ENCODE measurements around the gene RPS15A.
A peak's percentile ranks its signal among the peaks of the same experiment; 100 is the strongest.

The RPS15A gene

DNA sequence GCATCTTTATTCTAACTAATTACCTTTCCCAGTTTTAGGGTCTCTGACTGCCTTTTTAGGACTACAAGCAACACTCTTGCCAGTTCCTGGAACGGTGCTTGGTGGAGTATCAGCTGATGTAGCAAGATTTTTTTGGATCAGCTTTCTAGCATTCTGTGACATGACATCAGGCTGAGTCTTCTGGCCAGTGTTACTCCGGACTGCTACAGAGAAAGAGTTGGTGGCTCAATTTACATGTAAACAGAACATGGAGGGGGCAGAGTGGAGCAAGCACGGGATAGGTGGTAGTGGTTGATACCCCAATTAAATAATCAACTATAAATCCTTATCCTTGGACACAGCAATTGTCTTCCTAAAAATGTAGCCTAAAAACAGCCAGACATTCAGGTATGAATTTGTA, 21.8 kb upstream of the RPS15A start:
- WGBS (ENCODE audit: insufficient coverage, insufficient read length), result no CpG with 5 or more reads among the region's 3 CpGs
- Histone ChIP-seq H3K4me3 (ENCODE audit: low read length) (no peak overlapping the region), H3K9me3 (ENCODE audit: control insufficient read depth, insufficient read depth, low read length) (no peaks in the 10 kb centered on the region), H3K36me3 (ENCODE audit: control insufficient read depth, insufficient read depth, low read length) (peaks cover 23% of the 10 kb centered on the region; the same call in 1 of the 2 replicates), H3K27me3 (ENCODE audit: control insufficient read depth, insufficient read depth, low read length) (no peaks in the 10 kb centered on the region), H3K4me1 (ENCODE audit: control insufficient read depth, insufficient read depth, low read length) (no peaks in the 10 kb centered on the region), H3K27ac (ENCODE audit: low read length) (no peak overlapping the region)
- no peak for DNase-seq (ENCODE audit: low read depth, low spot score)

DNA sequence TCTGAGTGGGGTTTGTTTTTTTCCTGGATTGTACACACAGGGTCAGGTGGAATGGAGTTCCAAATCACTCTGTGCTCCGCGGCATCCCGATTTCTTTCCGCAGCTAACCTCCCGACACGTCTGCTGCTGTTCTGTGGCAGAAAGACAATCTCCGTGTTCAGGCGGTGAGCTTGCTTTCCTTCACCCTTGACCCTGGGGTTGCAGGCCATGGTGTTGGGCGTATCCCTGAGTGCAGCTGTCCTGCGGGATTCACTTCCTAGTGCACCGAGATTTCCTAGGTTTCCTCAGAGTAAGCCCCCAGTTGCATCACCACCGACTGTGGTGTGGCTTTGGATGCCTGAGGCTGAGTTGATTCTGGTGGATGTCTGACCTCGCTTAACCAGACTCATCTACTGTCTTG, 19.0 kb upstream of the RPS15A start:
- H3K27me3 ChIP-seq (ENCODE audit: control insufficient read depth, insufficient read depth, low read length), result no peaks in the 10 kb centered on the region
- no CpG with 5 or more reads among the region's 13 CpGs for WGBS (ENCODE audit: insufficient coverage, insufficient read length)
- H3K4me3 ChIP-seq (ENCODE audit: low read length), result no peak overlapping the region
- DNase-seq (ENCODE audit: low read depth, low spot score), result no peak
- no peaks in the 10 kb centered on the region for H3K4me1 ChIP-seq (ENCODE audit: control insufficient read depth, insufficient read depth, low read length)
- H3K27ac ChIP-seq (ENCODE audit: low read length), result no peak overlapping the region
- H3K9me3 ChIP-seq (ENCODE audit: control insufficient read depth, insufficient read depth, low read length), result no peaks in the 10 kb centered on the region
- peaks cover 20% of the 10 kb centered on the region; the same call in 1 of the 2 replicates for H3K36me3 ChIP-seq (ENCODE audit: control insufficient read depth, insufficient read depth, low read length)

GRCh38 chr16:18805257-18805773, 15.2 kb upstream of the RPS15A start:
- no CpG with 5 or more reads among the region's 2 CpGs for WGBS (ENCODE audit: insufficient coverage, insufficient read length)
- Histone ChIP-seq H3K4me3 (ENCODE audit: low read length) (no peak overlapping the region), H3K36me3 (ENCODE audit: control insufficient read depth, insufficient read depth, low read length) (peaks cover 10% of the 10 kb centered on the region; the same call in 1 of the 2 replicates), H3K27me3 (ENCODE audit: control insufficient read depth, insufficient read depth, low read length) (no peaks in the 10 kb centered on the region), H3K9me3 (ENCODE audit: control insufficient read depth, insufficient read depth, low read length) (no peaks in the 10 kb centered on the region), H3K27ac (ENCODE audit: low read length) (no peak overlapping the region), H3K4me1 (ENCODE audit: control insufficient read depth, insufficient read depth, low read length) (no peaks in the 10 kb centered on the region)
- DNase-seq (ENCODE audit: low read depth, low spot score), result no peak

- no peaks in the 10 kb centered on the region for H3K4me1 ChIP-seq (ENCODE audit: control insufficient read depth, insufficient read depth, low read length)
- H3K27ac ChIP-seq (ENCODE audit: low read length), result no peak overlapping the region
- no peaks in the 10 kb centered on the region for H3K9me3 ChIP-seq (ENCODE audit: control insufficient read depth, insufficient read depth, low read length)
- H3K36me3 ChIP-seq (ENCODE audit: control insufficient read depth, insufficient read depth, low read length), result peaks cover 9% of the 10 kb centered on the region; the same call in 1 of the 2 replicates
- no CpG with 5 or more reads among the region's 3 CpGs for WGBS (ENCODE audit: insufficient coverage, insufficient read length)
- no peak overlapping the region for H3K4me3 ChIP-seq (ENCODE audit: low read length)
- no peaks in the 10 kb centered on the region for H3K27me3 ChIP-seq (ENCODE audit: control insufficient read depth, insufficient read depth, low read length)
- no peak for DNase-seq (ENCODE audit: low read depth, low spot score)
These were observed 14.4 kb upstream of the RPS15A start for GRCh38 chr16:18804540-18804939.

DNA sequence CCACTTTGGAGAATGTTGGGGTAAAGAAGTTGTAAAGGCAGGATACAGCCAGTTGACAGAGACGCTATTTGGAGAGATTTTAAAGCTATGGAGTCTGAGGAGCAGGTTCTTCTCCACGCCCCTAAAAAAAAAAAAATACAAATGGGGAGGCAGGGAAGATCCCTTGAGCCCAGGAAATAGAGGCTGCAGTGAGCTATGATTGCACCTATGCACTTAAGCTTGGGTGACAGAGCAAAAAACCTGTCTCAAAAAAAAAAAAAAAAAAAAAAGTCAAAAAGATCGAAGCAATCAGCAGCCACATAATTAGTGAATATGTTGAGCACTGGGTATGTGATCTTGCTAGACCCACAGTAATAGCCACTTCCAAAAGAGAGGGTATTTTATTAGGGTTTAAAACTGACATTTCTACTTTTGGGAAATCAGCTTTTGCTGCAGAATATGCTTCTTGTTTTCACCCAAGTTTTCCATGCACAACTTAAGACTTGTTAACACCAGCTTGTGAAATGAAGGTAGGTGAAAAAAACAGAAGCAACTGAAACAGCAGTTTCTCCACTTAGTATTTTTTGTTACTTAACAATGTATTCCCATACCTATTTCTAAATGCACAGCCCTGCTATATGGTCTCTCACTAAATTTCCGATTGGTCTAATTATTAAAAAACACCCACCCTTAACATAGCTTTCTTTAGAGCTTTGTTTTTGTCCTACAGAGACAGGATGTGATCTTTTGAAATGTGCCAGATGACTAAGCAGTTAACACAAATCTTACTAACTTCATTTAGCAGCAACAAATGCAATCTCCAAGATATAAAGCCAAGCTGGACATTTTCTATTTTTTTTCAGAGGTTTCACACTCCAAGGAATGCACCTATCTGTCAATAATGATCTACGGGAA, 13.7 kb upstream of the RPS15A start:
- no peaks in the 10 kb centered on the region for H3K27me3 ChIP-seq (ENCODE audit: control insufficient read depth, insufficient read depth, low read length)
- H3K9me3 ChIP-seq (ENCODE audit: control insufficient read depth, insufficient read depth, low read length), result no peaks in the 10 kb centered on the region
- H3K4me3 ChIP-seq (ENCODE audit: low read length), result no peak overlapping the region
- H3K27ac ChIP-seq (ENCODE audit: low read length), result no peak overlapping the region
- H3K36me3 ChIP-seq (ENCODE audit: control insufficient read depth, insufficient read depth, low read length), result peaks cover 2% of the 10 kb centered on the region; the same call in 1 of the 2 replicates
- no peak for DNase-seq (ENCODE audit: low read depth, low spot score)
- no CpG with 5 or more reads among the region's 5 CpGs for WGBS (ENCODE audit: insufficient coverage, insufficient read length)
- H3K4me1 ChIP-seq (ENCODE audit: control insufficient read depth, insufficient read depth, low read length), result no peaks in the 10 kb centered on the region

DNA sequence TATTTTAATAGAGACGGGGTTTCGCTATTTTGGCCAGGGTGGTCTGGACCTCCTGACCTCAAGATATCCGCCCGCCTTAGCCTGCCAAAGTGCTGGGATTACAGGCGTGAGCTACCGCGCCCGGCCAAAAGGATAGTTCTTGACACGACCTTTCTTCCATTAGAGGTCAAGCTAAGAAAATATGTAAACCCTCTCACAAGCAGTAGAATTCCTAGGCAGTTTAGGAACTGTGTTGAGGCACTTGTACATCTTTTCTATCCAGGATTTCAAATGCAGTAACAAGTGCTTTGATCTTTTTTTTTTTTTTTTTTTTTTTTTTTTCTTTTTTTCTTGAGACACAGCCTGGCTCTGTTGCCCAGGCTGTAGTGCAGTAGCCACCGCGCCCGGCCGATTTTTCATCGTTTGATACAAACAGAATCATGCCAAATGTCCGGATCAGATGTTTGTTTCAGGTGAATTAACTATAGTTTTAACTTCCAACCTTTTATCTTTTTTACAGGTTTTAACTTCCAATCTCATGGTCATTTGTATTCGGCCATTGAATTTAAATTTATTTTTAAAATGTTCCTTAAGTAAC, 12.7 kb upstream of the RPS15A start:
- Histone ChIP-seq H3K27me3 (ENCODE audit: control insufficient read depth, insufficient read depth, low read length) (no peaks in the 10 kb centered on the region), H3K4me3 (ENCODE audit: low read length) (no peak overlapping the region), H3K36me3 (ENCODE audit: control insufficient read depth, insufficient read depth, low read length) (no peaks in the 10 kb centered on the region), H3K27ac (ENCODE audit: low read length) (no peak overlapping the region), H3K4me1 (ENCODE audit: control insufficient read depth, insufficient read depth, low read length) (no peaks in the 10 kb centered on the region), H3K9me3 (ENCODE audit: control insufficient read depth, insufficient read depth, low read length) (no peaks in the 10 kb centered on the region)
- no CpG with 5 or more reads among the region's 16 CpGs for WGBS (ENCODE audit: insufficient coverage, insufficient read length)
- no peak for DNase-seq (ENCODE audit: low read depth, low spot score)

DNA sequence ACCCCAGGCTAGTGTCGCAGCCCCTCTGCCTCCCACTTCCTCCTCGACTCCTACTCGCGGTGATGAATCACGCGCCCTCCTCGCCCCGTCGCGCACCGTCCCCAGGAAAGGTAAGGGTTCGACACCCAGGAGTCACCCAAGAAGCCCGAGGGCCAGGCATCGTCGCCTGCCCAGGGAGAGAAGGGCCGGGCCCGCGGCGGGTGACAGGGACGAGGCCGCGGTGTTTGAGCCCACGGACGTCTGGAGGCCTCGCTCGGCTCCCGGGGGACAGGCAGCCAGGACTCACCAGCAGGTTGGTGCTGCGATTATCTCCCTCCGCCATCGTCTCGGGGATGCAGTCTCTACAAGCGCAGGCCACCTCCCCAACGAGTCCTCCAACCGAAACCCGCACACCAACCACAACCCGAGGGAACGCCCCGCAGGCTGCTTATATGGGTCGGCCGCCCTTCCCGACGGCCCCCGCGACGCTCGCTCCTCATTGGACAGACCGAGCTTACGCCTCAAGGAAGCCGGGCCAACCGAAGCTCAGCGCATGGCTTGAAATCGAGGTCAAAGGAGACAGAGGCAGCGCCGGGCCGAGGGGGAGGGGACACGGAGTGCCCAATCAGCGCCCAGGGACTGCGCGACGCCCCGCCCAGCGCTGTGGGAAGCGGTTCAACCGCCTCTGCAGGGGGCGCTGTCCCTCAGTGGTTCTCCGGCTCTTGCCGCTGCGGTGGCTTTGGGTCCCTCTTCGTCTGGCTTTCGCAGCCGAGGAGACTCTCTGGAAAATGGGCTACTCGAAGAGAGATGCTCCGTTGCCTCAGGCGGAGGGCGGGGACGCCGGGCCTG, 11.2 kb upstream of the RPS15A start, which contains the start of gene ARL6IP1:
Gene ARL6IP1 (minus strand): TSS at position 405 of the 828 bp plus-strand sequence. CDS start 83 bp downstream, at position 322.
- Histone ChIP-seq H3K27ac (ENCODE audit: low read length) (no peak within 1 kb of the TSS), H3K36me3 (ENCODE audit: control insufficient read depth, insufficient read depth, low read length) (no peaks in the 10 kb centered on the region; the same call in 1 of the 2 replicates), H3K27me3 (ENCODE audit: control insufficient read depth, insufficient read depth, low read length) (no peaks in the 10 kb centered on the region), H3K4me1 (ENCODE audit: control insufficient read depth, insufficient read depth, low read length) (no peaks in the 10 kb centered on the region), H3K4me3 (ENCODE audit: low read length) (peak within 1 kb of the TSS; percentile 85), H3K9me3 (ENCODE audit: control insufficient read depth, insufficient read depth, low read length) (no peaks in the 10 kb centered on the region)
- WGBS (ENCODE audit: insufficient coverage, insufficient read length), result no CpG with 5 or more reads among the region's 77 CpGs
- DNase-seq (ENCODE audit: low read depth, low spot score), result peak; percentile 96

GRCh38 chr16:18800775-18801144, 10.6 kb upstream of the RPS15A start:
- Histone ChIP-seq H3K4me3 (ENCODE audit: low read length) (peak overlapping the region; percentile 85), H3K27me3 (ENCODE audit: control insufficient read depth, insufficient read depth, low read length) (no peaks in the 10 kb centered on the region), H3K36me3 (ENCODE audit: control insufficient read depth, insufficient read depth, low read length) (no peaks in the 10 kb centered on the region; the same call in 1 of the 2 replicates), H3K4me1 (ENCODE audit: control insufficient read depth, insufficient read depth, low read length) (no peaks in the 10 kb centered on the region), H3K9me3 (ENCODE audit: control insufficient read depth, insufficient read depth, low read length) (no peaks in the 10 kb centered on the region), H3K27ac (ENCODE audit: low read length) (no peak overlapping the region)
- WGBS (ENCODE audit: insufficient coverage, insufficient read length), result no CpG with 5 or more reads among the region's 15 CpGs
- no peak for DNase-seq (ENCODE audit: low read depth, low spot score)

GRCh38 chr16:18800293-18800692, 10.2 kb upstream of the RPS15A start:
- H3K4me3 ChIP-seq (ENCODE audit: low read length), result peak overlapping the region; percentile 85; the same call in 1 of the 2 replicates
- H3K4me1 ChIP-seq (ENCODE audit: control insufficient read depth, insufficient read depth, low read length), result no peaks in the 10 kb centered on the region
- no peaks in the 10 kb centered on the region; the same call in 1 of the 2 replicates for H3K36me3 ChIP-seq (ENCODE audit: control insufficient read depth, insufficient read depth, low read length)
- no peak for DNase-seq (ENCODE audit: low read depth, low spot score)
- WGBS (ENCODE audit: insufficient coverage, insufficient read length), result no CpG with 5 or more reads among the region's 8 CpGs
- H3K27ac ChIP-seq (ENCODE audit: low read length), result no peak overlapping the region
- no peaks in the 10 kb centered on the region for H3K27me3 ChIP-seq (ENCODE audit: control insufficient read depth, insufficient read depth, low read length)
- H3K9me3 ChIP-seq (ENCODE audit: control insufficient read depth, insufficient read depth, low read length), result no peaks in the 10 kb centered on the region

DNA sequence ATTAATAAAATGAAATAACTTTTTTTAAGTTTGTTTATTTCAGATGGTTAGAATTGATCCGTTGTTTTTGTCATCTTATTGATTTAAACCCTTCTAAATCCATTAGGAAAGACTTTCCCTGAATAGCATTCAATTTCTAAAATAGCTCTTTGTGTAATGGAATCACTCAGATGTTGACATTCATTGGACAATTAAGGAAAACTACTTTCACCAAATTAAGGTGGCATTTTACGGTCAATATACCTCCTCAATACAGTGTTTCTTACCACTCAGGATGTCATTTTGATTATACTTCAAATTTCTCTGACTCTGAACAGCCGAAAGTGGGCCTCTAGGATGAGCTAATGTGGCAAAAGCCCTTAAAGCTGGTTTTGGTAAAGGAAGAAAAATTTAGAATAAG, 9.4 kb upstream of the RPS15A start:
- Histone ChIP-seq H3K27me3 (ENCODE audit: control insufficient read depth, insufficient read depth, low read length) (no peaks in the 10 kb centered on the region), H3K36me3 (ENCODE audit: control insufficient read depth, insufficient read depth, low read length) (peaks cover 2% of the 10 kb centered on the region; the same call in 1 of the 2 replicates), H3K4me3 (ENCODE audit: low read length) (0 out of 2 replicates have a peak overlapping the region, but pooled peaks have one; percentile 5), H3K27ac (ENCODE audit: low read length) (no peak overlapping the region), H3K4me1 (ENCODE audit: control insufficient read depth, insufficient read depth, low read length) (no peaks in the 10 kb centered on the region), H3K9me3 (ENCODE audit: control insufficient read depth, insufficient read depth, low read length) (no peaks in the 10 kb centered on the region)
- DNase-seq (ENCODE audit: low read depth, low spot score), result no peak
- no CpG with 5 or more reads among the region's 3 CpGs for WGBS (ENCODE audit: insufficient coverage, insufficient read length)
